DMS79 (cell line): Measurements from ENCODE around the gene SFTPA2.
"Not testable (repeated sequence)": the region's sequence is repeated elsewhere in the genome, so short reads cannot be mapped to it uniquely, and the experiment has no call there.

Experiments
- DNase-seq: peaks from one replicate; lab custom pipeline; 2025; lab: John Stamatoyannopoulos, UW

The SFTPA2 gene

DNA sequence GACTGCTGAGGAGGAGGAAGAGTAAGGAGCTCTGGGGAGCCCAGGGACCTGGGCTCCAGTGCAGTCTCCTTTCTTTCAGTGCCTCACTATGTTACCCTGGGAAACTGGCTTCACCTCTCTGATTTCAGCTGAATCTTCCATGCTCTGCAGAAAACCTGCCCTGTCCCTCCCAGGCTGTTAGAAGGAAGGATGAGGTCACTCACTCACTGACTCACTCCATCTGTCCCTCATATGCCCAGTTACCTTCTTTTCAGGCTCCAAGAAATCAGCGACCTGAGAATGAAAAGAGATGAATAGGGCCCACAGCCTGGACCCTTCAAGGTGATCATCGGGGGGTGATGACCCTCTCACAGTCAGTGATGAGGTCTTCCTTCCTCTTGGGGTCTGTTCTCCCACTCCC is 481 bp downstream of the SFTPA2 start:
- DNase-seq: no peak

DNA sequence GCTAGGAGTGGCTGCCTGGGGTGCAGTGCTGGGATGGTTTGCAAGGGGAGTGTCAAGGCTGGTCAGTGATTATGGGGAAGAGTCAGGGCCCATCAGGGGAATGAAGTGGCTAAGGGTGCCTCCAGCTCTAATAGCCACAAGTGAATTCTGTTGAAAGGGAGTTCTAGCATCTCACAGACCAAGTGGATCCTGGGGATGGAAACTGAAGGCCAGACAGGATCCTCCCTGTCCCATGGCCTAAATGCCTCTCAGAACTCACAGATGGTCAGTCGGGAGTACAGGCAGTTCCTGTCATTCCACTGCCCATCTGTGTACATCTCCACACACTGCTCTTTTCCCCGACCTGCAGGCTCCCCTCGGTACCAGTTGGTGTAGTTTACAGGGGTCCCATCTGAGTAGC is 3.2 kb downstream of the SFTPA2 start:
- not testable (repeated sequence) for DNase-seq

GRCh38 chr10:79555354-79556309 is 4.6 kb downstream of the SFTPA2 start:
- DNase-seq: no peak

GRCh38 chr10:79552143-79552542 is 8.1 kb downstream of the SFTPA2 start:
- no peak for DNase-seq

DNA sequence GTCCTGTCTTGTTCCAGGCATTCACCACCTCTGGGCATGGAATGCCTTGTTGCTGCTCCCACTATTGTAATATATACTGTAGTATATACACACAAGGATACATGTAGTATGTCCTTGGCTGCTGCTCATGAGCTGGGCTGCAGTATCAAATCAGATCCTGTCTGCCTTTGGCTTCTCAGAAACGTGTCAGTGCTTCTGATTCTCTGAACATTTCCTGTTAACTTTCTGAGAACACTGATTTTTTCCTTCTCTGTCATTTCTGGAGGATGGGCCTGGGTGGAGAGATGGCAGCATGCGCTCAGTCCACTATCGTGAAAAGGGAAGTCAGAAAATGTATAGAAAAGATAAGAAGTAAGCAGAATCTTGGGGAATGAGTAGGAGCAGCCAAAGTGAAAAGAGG is 12.2 kb downstream of the SFTPA2 start:
- no peak for DNase-seq

GRCh38 chr10:79547128-79547527 is 13.1 kb downstream of the SFTPA2 start:
- DNase-seq: not testable (repeated sequence)

- DNase-seq: not testable (repeated sequence)
Measured at GRCh38 chr10:79544926-79545659, 15.1 kb downstream of the SFTPA2 start.

GRCh38 chr10:79544408-79544807 is 15.8 kb downstream of the SFTPA2 start:
- DNase-seq: not testable (repeated sequence)

GRCh38 chr10:79542626-79543025 is 17.6 kb downstream of the SFTPA2 start:
- no peak for DNase-seq

GRCh38 chr10:79540930-79541329 is 19.3 kb downstream of the SFTPA2 start:
- not testable (repeated sequence) for DNase-seq

DNA sequence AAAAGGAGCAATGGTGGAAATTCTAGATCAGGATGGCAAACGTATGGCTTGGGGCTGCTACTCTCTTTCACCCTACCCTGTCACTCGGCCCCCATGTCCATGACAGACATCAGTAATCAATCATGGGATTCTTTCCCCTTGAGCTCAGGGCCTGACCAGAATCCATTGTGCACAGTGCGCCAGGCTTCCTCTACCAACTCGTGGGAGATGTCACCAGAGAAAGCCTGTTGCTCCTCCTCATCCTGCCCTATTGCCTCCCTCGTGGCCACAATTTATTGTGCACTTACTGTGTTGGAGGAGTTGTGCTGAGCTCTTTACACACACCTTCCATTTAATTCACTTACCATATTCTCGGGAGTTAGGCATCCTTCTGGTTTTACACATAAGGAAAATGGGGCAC is 21.9 kb downstream of the SFTPA2 start:
- not testable (repeated sequence) for DNase-seq

DNA sequence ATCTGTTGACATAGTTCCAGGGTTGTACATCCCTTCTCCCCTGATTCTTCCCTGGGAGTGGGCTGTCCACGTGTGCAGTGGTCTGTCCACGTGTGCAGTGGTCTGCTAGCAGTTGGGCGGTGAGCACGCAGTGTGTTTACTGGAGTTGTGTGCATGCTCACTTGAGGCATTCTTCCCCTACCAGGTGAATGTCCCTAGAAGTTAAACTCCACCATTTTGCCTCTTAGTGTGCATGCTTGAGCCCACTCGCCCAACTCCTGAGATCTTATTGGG is 26.4 kb downstream of the SFTPA2 start:
- DNase-seq: not testable (repeated sequence)

DNA sequence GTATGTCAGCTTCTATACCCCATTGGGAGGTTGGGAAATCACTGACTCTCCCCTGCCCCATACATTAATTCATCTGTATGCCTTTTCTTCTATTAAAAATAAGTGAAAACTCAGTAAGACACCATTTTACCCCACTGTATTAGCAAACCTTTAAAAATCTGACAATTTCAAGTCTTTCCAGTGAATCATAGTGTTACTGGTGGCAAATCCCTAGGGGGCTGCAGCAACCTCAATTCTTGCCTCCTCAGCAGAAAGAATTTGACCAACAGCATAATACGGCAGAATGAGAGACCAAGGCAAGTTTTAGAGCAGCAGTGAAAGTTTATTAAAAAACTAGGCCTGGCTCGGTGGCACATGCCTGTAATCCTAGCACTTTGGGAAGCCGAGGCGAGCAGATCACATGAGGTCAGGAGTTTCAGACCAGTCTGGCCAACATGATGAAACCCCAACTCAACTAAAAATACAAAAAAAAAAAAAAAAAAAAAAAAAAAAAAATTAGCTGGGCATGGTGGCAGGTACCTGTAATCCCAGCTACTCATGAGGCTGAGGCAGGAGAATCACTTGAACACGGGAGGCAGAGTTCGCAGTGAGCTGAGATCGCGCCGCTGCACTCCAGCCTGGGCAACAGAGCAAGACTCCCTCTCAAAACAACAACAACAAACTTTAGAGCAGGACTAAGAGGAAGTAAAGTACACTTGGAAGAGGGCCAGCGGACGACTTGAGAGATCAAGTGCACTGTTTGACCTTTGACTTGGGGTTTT is 26.9 kb downstream of the SFTPA2 start:
- not testable (repeated sequence) for DNase-seq

- not testable (repeated sequence) for DNase-seq
Measured at GRCh38 chr10:79528261-79528660, 31.9 kb downstream of the SFTPA2 start.

GRCh38 chr10:79525049-79525710 is 35.0 kb downstream of the SFTPA2 start:
- DNase-seq: not testable (repeated sequence)

GRCh38 chr10:79523157-79523853 is 36.9 kb downstream of the SFTPA2 start:
- not testable (repeated sequence) for DNase-seq

GRCh38 chr10:79522464-79522863 is 37.7 kb downstream of the SFTPA2 start:
- DNase-seq: not testable (repeated sequence)

- not testable (repeated sequence) for DNase-seq
Measured at GRCh38 chr10:79521751-79522150, 38.5 kb downstream of the SFTPA2 start.

DNA sequence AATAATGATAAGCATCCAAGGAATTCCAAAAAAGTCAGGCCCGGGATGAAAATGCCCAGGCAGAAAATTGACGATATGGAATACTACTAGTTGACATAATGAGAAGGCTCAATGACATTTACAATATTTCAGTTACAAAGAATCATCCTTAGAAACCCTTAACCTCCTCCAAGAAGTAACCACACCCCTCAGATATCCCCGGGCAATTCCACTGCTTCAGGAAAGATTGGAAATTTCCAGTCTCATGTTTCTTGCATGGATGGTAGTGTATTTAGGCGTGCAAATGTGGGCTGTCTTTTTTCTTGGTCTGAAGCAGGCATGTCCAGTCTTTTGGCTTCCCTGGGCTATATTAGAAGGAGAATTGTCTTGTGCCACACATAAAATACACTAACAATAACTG is 42.6 kb downstream of the SFTPA2 start:
- not testable (repeated sequence) for DNase-seq

GRCh38 chr10:79516532-79517205 is 43.5 kb downstream of the SFTPA2 start:
- not testable (repeated sequence) for DNase-seq
